Gastroesophageal sphincter (tissue), 3 donors: ENCODE measurements around the gene DPF3.

ENCODE experiments used
- POLR2A ChIP-seq, 2 donors: fragments of 450-650 bp; IDR thresholded peaks; one replicate each; pipeline ENCODE4 v1.6.1; 2017; ENCODE audit warnings: antibody characterized with exemption in 2 of 2, mild to moderate bottlenecking in 2 of 2, moderate library complexity in 1 of 2
- POLR2AphosphoS5 ChIP-seq: sonication (generic); formaldehyde crosslinking; IDR thresholded peaks from one replicate; pipeline ENCODE4 v1.6.1; 2017; ENCODE audit warnings: antibody characterized with exemption
- TF ChIP-seq, protein P1 (sequence below), 4 experiments: fragments of 200-600 bp in 2 of 4; fragments of 450-650 bp in 2 of 4; sonication (generic) in 1 of 4; IDR thresholded peaks; one replicate each; pipeline ENCODE4 v1.5.1; 2017 to 2019; ENCODE audit warnings: antibody characterized with exemption in 4 of 4, mild to moderate bottlenecking in 2 of 4, moderate library complexity in 2 of 4

DNA sequence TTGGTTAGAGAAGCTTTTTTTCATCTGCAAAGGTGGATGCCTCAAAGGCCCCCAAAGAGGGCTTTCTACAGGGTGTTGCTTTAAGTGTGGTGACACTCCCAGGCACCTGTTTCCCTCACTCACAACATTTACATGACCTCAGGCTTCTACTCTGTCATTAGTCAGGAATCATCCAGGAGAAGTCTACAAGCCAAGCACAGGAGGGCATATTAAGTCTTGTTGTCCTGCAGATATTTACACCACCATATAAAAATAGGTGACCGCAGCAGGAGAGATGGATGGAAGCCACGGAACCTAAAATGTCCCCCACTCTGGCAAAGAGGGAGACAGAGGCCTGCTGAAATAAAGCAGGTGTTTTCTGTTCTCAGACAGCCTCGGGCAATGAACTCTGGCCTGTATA is 7.5 kb upstream of the DPF3 start:
- TF ChIP-seq POLR2AphosphoS5 (no peak), POLR2A (IDR thresholded peaks at IDR 0.05) (no peak)
- TF ChIP-seq, protein P1, sequence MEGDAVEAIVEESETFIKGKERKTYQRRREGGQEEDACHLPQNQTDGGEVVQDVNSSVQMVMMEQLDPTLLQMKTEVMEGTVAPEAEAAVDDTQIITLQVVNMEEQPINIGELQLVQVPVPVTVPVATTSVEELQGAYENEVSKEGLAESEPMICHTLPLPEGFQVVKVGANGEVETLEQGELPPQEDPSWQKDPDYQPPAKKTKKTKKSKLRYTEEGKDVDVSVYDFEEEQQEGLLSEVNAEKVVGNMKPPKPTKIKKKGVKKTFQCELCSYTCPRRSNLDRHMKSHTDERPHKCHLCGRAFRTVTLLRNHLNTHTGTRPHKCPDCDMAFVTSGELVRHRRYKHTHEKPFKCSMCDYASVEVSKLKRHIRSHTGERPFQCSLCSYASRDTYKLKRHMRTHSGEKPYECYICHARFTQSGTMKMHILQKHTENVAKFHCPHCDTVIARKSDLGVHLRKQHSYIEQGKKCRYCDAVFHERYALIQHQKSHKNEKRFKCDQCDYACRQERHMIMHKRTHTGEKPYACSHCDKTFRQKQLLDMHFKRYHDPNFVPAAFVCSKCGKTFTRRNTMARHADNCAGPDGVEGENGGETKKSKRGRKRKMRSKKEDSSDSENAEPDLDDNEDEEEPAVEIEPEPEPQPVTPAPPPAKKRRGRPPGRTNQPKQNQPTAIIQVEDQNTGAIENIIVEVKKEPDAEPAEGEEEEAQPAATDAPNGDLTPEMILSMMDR (IDR thresholded peaks at IDR 0.05): no peak
